ENCODE results near the gene FBXW11.

Gene FBXW11

GRCh38 chr5:171975262-171975876, 31.1 kb downstream of the FBXW11 start:
- H3K9me2 ChIP-seq (replicated peaks; ENCODE audit: control insufficient read depth, low read length) = no peaks in the 10 kb centered on the region
- H3K79me2 ChIP-seq (ENCODE audit: control insufficient read depth, low read length) = peaks cover 90% of the 10 kb centered on the region
- peaks cover 50% of the 10 kb centered on the region for H3K4me1 ChIP-seq (ENCODE audit: control insufficient read depth, low read length)
- H3K9me3 ChIP-seq (ENCODE audit: control insufficient read depth, insufficient read depth, low read length) = peaks cover 11% of the 10 kb centered on the region; the same call in 1 of the 2 replicates
- no peak overlapping the region for H3K27ac ChIP-seq (ENCODE audit: low read depth, low read length)
- H3K27me3 ChIP-seq (ENCODE audit: control insufficient read depth, low read length) = no peaks in the 10 kb centered on the region
- no peak overlapping the region for H3K4me3 ChIP-seq (ENCODE audit: low read length)
- peaks cover 9% of the 10 kb centered on the region for H4K20me1 ChIP-seq (ENCODE audit: control insufficient read depth, insufficient read depth, low read depth, low read length)
- no peak overlapping the region for H3K4me2 ChIP-seq (ENCODE audit: low read length)
- H3K36me3 ChIP-seq (ENCODE audit: control insufficient read depth, low read length) = peaks cover 23% of the 10 kb centered on the region
- H3F3A ChIP-seq (ENCODE audit: control insufficient read depth, insufficient read depth) = peaks cover 19% of the 10 kb centered on the region
- no peak for TF ChIP-seq CTCF (IDR thresholded peaks at IDR 0.05; ENCODE audit: low read depth, low read length, poor library complexity, severe bottlenecking)
- TF ChIP-seq EZH2phosphoT487 (IDR thresholded peaks at IDR 0.05; ENCODE audit: borderline replicate concordance, low read length) = no peak

- Histone ChIP-seq H3K27ac (ENCODE audit: low read depth, low read length) (no peak overlapping the region), H3K4me1 (ENCODE audit: control insufficient read depth, low read length) (peaks cover 51% of the 10 kb centered on the region), H3K4me3 (ENCODE audit: low read length) (no peak overlapping the region), H3K9me2 (replicated peaks; ENCODE audit: control insufficient read depth, low read length) (no peaks in the 10 kb centered on the region), H3K79me2 (ENCODE audit: control insufficient read depth, low read length) (peaks cover 90% of the 10 kb centered on the region), H3F3A (ENCODE audit: control insufficient read depth, insufficient read depth) (no peaks in the 10 kb centered on the region), H4K20me1 (ENCODE audit: control insufficient read depth, insufficient read depth, low read depth, low read length) (peaks cover 9% of the 10 kb centered on the region; the same call in 1 of the 2 replicates), H3K4me2 (ENCODE audit: low read length) (no peak overlapping the region), H3K9me3 (ENCODE audit: control insufficient read depth, insufficient read depth, low read length) (no peaks in the 10 kb centered on the region), H3K36me3 (ENCODE audit: control insufficient read depth, low read length) (peaks cover 6% of the 10 kb centered on the region), H3K27me3 (ENCODE audit: control insufficient read depth, low read length) (no peaks in the 10 kb centered on the region)
- no peak for TF ChIP-seq EZH2phosphoT487 (IDR thresholded peaks at IDR 0.05; ENCODE audit: borderline replicate concordance, low read length)
- TF ChIP-seq CTCF (IDR thresholded peaks at IDR 0.05; ENCODE audit: low read depth, low read length, poor library complexity, severe bottlenecking) = no peak
Observed at GRCh38 chr5:171970826-171971225, 35.6 kb downstream of the FBXW11 start.

GRCh38 chr5:171969288-171969880, 37.1 kb downstream of the FBXW11 start:
- Histone ChIP-seq H3K36me3 (ENCODE audit: control insufficient read depth, low read length) (peaks cover 6% of the 10 kb centered on the region), H3K9me3 (ENCODE audit: control insufficient read depth, insufficient read depth, low read length) (no peaks in the 10 kb centered on the region), H3K4me1 (ENCODE audit: control insufficient read depth, low read length) (peaks cover 49% of the 10 kb centered on the region), H3K79me2 (ENCODE audit: control insufficient read depth, low read length) (peaks cover 90% of the 10 kb centered on the region), H3F3A (ENCODE audit: control insufficient read depth, insufficient read depth) (no peaks in the 10 kb centered on the region), H4K20me1 (ENCODE audit: control insufficient read depth, insufficient read depth, low read depth, low read length) (peaks cover 7% of the 10 kb centered on the region; the same call in 1 of the 2 replicates), H3K27ac (ENCODE audit: low read depth, low read length) (no peak overlapping the region), H3K4me3 (ENCODE audit: low read length) (no peak overlapping the region), H3K4me2 (ENCODE audit: low read length) (no peak overlapping the region), H3K9me2 (replicated peaks; ENCODE audit: control insufficient read depth, low read length) (no peaks in the 10 kb centered on the region), H3K27me3 (ENCODE audit: control insufficient read depth, low read length) (no peaks in the 10 kb centered on the region)
- TF ChIP-seq EZH2phosphoT487 (IDR thresholded peaks at IDR 0.05; ENCODE audit: borderline replicate concordance, low read length) (no peak), CTCF (IDR thresholded peaks at IDR 0.05; ENCODE audit: low read depth, low read length, poor library complexity, severe bottlenecking) (no peak)
